GM12878 (cell line): ENCODE results near the gene GADD45A. TPM values are rescaled to one million over a fixed set of nuclear protein-coding genes. Genes with fewer than 3 reads are reported as not detected.

Experiments
- ATAC-seq: fragments of 200-7000 bp; cut with Tn5 transposase; 3 replicates; pipeline ENCODE4 v1.9.1; 2020; ENCODE audit warnings: mild to moderate bottlenecking, moderate library complexity
- BruUV-seq: library from RNA; stranded (reverse); fragments of 400-500 nt; replicated peaks from 2 replicates; lab custom pipeline; 2021; lab: Mats Ljungman, UMichigan
- CTCF ChIA-PET: fragments of 300-600 bp; sonication (Branson Sonifier 250); formaldehyde crosslinking; extraction: SDS; loops from one replicate; lab custom pipeline; 2021; ENCODE audit warnings: inconsistent platforms; lab: Yijun Ruan, JAX
- POLR2A ChIA-PET: fragments of 350-600 bp; formaldehyde crosslinking; extraction: SDS; loops from one replicate; lab custom pipeline; 2021; ENCODE audit warnings: inconsistent platforms; lab: Charles Lee
- RAD21 ChIA-PET: fragments of 300-600 bp; sonication (Branson Sonifier 250); formaldehyde crosslinking; loops from one replicate; lab custom pipeline; 2023; ENCODE audit warnings: antibody characterized with exemption; ENCODE audit not compliant: unreplicated experiment; lab: Charles Lee
- SMC1A ChIA-PET: fragments of 300-600 bp; sonication (Branson Sonifier 250); formaldehyde crosslinking; loops from one replicate; lab custom pipeline; 2023; ENCODE audit not compliant: unreplicated experiment, uncharacterized antibody; lab: Charles Lee
- DNase-seq: peaks from one replicate; pipeline ENCODE4 v3.0.0-alpha.2; 2011; ENCODE audit warnings: low read depth, low spot score
- FAIRE-seq: peaks from 3 replicates; lab custom pipeline; 2011; peaks lifted over from hg19 to GRCh38; lab: Jason Lieb, UNC
- H2AFZ ChIP-seq: 2 replicates; pipeline ENCODE4 v1.6.0; 2011; ENCODE audit warnings: low read depth, low read length, control low read depth; ENCODE audit not compliant: control insufficient read depth
- H3K27ac ChIP-seq: 2 replicates; pipeline ENCODE4 v1.5.1; 2011; ENCODE audit warnings: control low read depth; ENCODE audit not compliant: control insufficient read depth, insufficient read depth
- H3K27me3 ChIP-seq, 2 experiments: replicated peaks in 1 of 2; 2 replicates each; pipeline versions ENCODE4 v1.6.0 to v1.6.1; 2011; ENCODE audit warnings: low read length in 1 of 2; ENCODE audit not compliant: control insufficient read depth in 2 of 2, insufficient read depth in 2 of 2
- H3K36me3 ChIP-seq, 2 experiments: 2 replicates each; pipeline ENCODE4 v1.5.1; 2011; ENCODE audit warnings: low read length in 1 of 2; ENCODE audit not compliant: control insufficient read depth in 2 of 2, insufficient read depth in 2 of 2
- H3K4me1 ChIP-seq: 2 replicates; pipeline ENCODE4 v1.6.1; 2011; ENCODE audit warnings: mild to moderate bottlenecking, low read length, moderate library complexity, mixed read lengths; ENCODE audit not compliant: control insufficient read depth, insufficient read depth
- H3K4me2 ChIP-seq: 2 replicates; pipeline ENCODE4 v1.6.0; 2011; ENCODE audit warnings: control low read depth; ENCODE audit not compliant: control insufficient read depth, insufficient read depth
- H3K4me3 ChIP-seq: fragments of 200-600 bp; sonication (generic); 2 replicates; pipeline ENCODE4 v1.5.1; 2016
- H3K79me2 ChIP-seq: 2 replicates; pipeline ENCODE4 v1.6.0; 2011; ENCODE audit warnings: low read length; ENCODE audit not compliant: control insufficient read depth, insufficient read depth
- H3K9ac ChIP-seq: 2 replicates; pipeline ENCODE4 v1.8.0; 2011; ENCODE audit warnings: low read length, control low read depth, mixed read lengths; ENCODE audit not compliant: control insufficient read depth, insufficient read depth
- H3K9me3 ChIP-seq: replicated peaks from 3 replicates; pipeline ENCODE4 v1.5.1; 2011; ENCODE audit warnings: mild to moderate bottlenecking, low read length; ENCODE audit not compliant: control insufficient read depth, insufficient read depth
- H4K20me1 ChIP-seq: 2 replicates; pipeline ENCODE4 v1.6.0; 2011; ENCODE audit not compliant: control insufficient read depth, insufficient read depth
- BMI1 ChIP-seq: fragments of 450-650 bp; IDR thresholded peaks from 2 replicates; pipeline ENCODE4 v1.6.1; 2016; ENCODE audit warnings: mild to moderate bottlenecking, moderate library complexity, borderline replicate concordance
- ESRRA ChIP-seq: IDR thresholded peaks from 2 replicates; pipeline ENCODE4 v1.6.1; 2012; ENCODE audit warnings: mild to moderate bottlenecking, low read length, improper control_type of control experiment
- HCFC1 ChIP-seq: fragments of 150-350 bp; IDR thresholded peaks from 2 replicates; pipeline ENCODE4 v1.6.1; 2014; ENCODE audit warnings: low read length
- JUNB ChIP-seq: IDR thresholded peaks from 2 replicates; pipeline ENCODE4 v1.6.1; 2016; ENCODE audit warnings: antibody characterized with exemption, mild to moderate bottlenecking
- MEF2A ChIP-seq: IDR thresholded peaks from 2 replicates; pipeline ENCODE4 v1.6.1; 2011; ENCODE audit warnings: low read depth, mild to moderate bottlenecking, low read length, moderate library complexity; ENCODE audit not compliant: insufficient read depth
- NFYB ChIP-seq: IDR thresholded peaks from 2 replicates; pipeline ENCODE4 v1.6.1; 2011; ENCODE audit warnings: low read depth, mild to moderate bottlenecking, low read length, improper control_type of control experiment, moderate library complexity; ENCODE audit not compliant: insufficient read depth
- PML ChIP-seq: IDR thresholded peaks from 2 replicates; pipeline ENCODE4 v1.6.1; 2012; ENCODE audit warnings: low read length, inconsistent platforms
- RELA ChIP-seq: fragments of 450-650 bp; IDR thresholded peaks from 2 replicates; pipeline ENCODE4 v1.8.0; 2014; ENCODE audit warnings: borderline replicate concordance; ENCODE audit not compliant: partially characterized antibody
- SMAD5 ChIP-seq: IDR thresholded peaks from 2 replicates; pipeline ENCODE4 v1.6.1; 2016; ENCODE audit warnings: antibody characterized with exemption, low read depth
- SUPT20H ChIP-seq: IDR thresholded peaks from 2 replicates; pipeline ENCODE4 v1.6.1; 2011; ENCODE audit warnings: low read depth, mild to moderate bottlenecking, low read length, moderate library complexity, borderline replicate concordance; ENCODE audit not compliant: control insufficient read depth
- TCF7 ChIP-seq: IDR thresholded peaks from 2 replicates; pipeline ENCODE4 v1.6.1; 2014; ENCODE audit warnings: antibody characterized with exemption, borderline replicate concordance
- WGBS: methylation state at CpG from one replicate; pipeline ENCODE4 v1.1.6; 2016; ENCODE audit warnings: low lambda C conversion rate; ENCODE audit not compliant: insufficient replicate concordance, insufficient coverage; ENCODE audit errors: missing lambda C conversion rate; 5-methylcytosine and 5-hydroxymethylcytosine counted together
- in situ Hi-C: fragments of 300-500 bp; cut with MboI; formaldehyde crosslinking; loops from 9 replicates; pipeline ENCODE4 v1.14.3; 2018; ENCODE audit warnings: mixed read lengths
- intact Hi-C: fragments of 100-400 bp; cut with micrococcal nuclease; formaldehyde crosslinking; loops from one replicate; pipeline ENCODE4 v1.14.2; 2022; ENCODE audit not compliant: unreplicated experiment
- polyA plus RNA-seq, 11 experiments: library from polyadenylated mRNA; depleted of rRNA in 4 of 11; unstranded in 6 of 11; stranded (reverse) in 5 of 11; fragments of >200 nt; fragmentation: Nextera tagmentation in 4 of 11; fragmentation: Illumina TruSeq in 1 of 11; extraction: Ambion mirVana in 4 of 11; extraction: Trizol in 1 of 11; gene quantifications; 1 replicate in 1 of 11; 2 replicates in 10 of 11; pipeline versions ENCODE4 v1.2.1 to v1.2.3, GENCODE V29; 2011 to 2016; ENCODE audit warnings: inconsistent platforms in 2 of 11, missing spikeins in 2 of 11, low read depth in 1 of 11
- total RNA-seq, 4 experiments: library from RNA; depleted of rRNA in 3 of 4; stranded (reverse); fragments of >200 nt in 3 of 4; fragmentation: Illumina TruSeq in 1 of 4; extraction: Trizol in 1 of 4; gene quantifications; 2 replicates each; pipeline versions ENCODE4 v1.2.1 to v1.2.3, GENCODE V29; 2013 to 2021
- TF ChIP-seq, protein P1 (sequence below): IDR thresholded peaks from 2 replicates; pipeline ENCODE4 v1.6.1; 2011; ENCODE audit warnings: borderline replicate concordance, low read depth, mild to moderate bottlenecking, moderate library complexity, low read length; ENCODE audit not compliant: insufficient read depth, poor library complexity, severe bottlenecking
- TF ChIP-seq, protein P2 (sequence below): IDR thresholded peaks from 2 replicates; pipeline ENCODE4 v1.6.1; 2011; ENCODE audit warnings: low read depth, mild to moderate bottlenecking, low read length, moderate library complexity, borderline replicate concordance; ENCODE audit errors: extremely low read depth
- TF ChIP-seq, protein P3 (sequence below): IDR thresholded peaks from 2 replicates; pipeline ENCODE4 v1.6.1; 2012; ENCODE audit warnings: improper control_type of control experiment, low read depth, low read length; ENCODE audit not compliant: insufficient replicate concordance
- TF ChIP-seq, protein P4 (sequence below): fragments of 450-650 bp; conservative IDR thresholded peaks from 2 replicates; pipeline ENCODE4 v1.6.1; 2017; ENCODE audit warnings: mild to moderate bottlenecking, moderate library complexity

GADD45A gene
- total and polyA plus RNA-seq, 10 of the 15 experiments (the other 5 are each of a cell fraction or from before 2014, with no cell fraction given) = 4.7 to 48.9 (median 18.5) TPM

DNA sequence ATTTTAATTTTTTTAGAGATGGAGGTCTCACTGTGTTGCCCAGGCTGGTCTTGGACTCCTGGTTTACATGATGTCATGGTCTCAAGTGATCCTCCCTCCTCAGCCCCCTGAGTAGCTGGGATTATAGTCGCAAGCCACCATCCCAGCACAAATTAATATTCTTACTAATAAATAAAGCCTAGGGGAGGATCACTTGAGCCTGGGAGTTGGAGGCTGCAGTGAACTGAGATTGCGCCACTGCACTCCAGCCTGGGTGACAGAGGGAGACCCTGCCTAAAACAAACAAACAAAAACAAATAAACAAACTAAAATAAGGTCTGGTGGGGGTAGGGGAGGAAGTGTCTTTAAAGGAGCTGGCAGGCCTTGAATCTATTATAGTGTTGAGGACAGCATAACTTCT is 8.7 kb upstream of the GADD45A start:
- BruUV-seq = no TSS peak
- POLR2A ChIA-PET = interaction anchor here (1.1 to 1.6 kb wide), 2 partner anchors 8 to 11 kb away, joined by 3 to 11 read pairs; partner anchors contain the start of gene GADD45A
- no peak for DNase-seq
- RAD21 ChIA-PET = interaction anchor here (0.9 to 4.7 kb wide), 4 partner anchors 8 to 114 kb away, joined by 3 to 16 read pairs (median 10); partner anchors contain the start of gene GADD45A
- intact Hi-C loops (no loop called here), in situ Hi-C loops (no loop called here)
- H3K4me3 ChIP-seq = no peak overlapping the region
- no peaks in the 10 kb centered on the region for H4K20me1 ChIP-seq
- H3K79me2 ChIP-seq = no peaks in the 10 kb centered on the region
- no peak for FAIRE-seq
- H3K27me3 ChIP-seq = no peaks in the 10 kb centered on the region
- no peak overlapping the region for H2AFZ ChIP-seq
- H3K27ac ChIP-seq = no peak overlapping the region
- SMC1A ChIA-PET = interaction anchor here (0.8 to 5.8 kb wide), 14 partner anchors 9 to 115 kb away, joined by 3 to 26 read pairs (median 4); partner anchors contain the start of gene GADD45A
- ATAC-seq = no peak
- H3K4me2 ChIP-seq = no peak overlapping the region
- H3K9ac ChIP-seq = no peak overlapping the region
- no peaks in the 10 kb centered on the region for H3K9me3 ChIP-seq
- no peaks in the 10 kb centered on the region for H3K36me3 ChIP-seq
- WGBS = 81% methylated on average over 2 of the region's 2 CpGs
- CTCF ChIA-PET = interaction anchor here (1.2 to 3.8 kb wide), 5 partner anchors 8 to 142 kb away, joined by 3 to 24 read pairs (median 10); partner anchors contain the start of gene GADD45A
- H3K4me1 ChIP-seq = no peaks in the 10 kb centered on the region
- TF ChIP-seq SUPT20H (no peak), HCFC1 (no peak), PML (no peak), TCF7 (no peak), RELA (no peak), JUNB (no peak), MEF2A (no peak), NFYB (no peak), SMAD5 (no peak), ESRRA (no peak), BMI1 (no peak)
- TF ChIP-seq, protein P1, sequence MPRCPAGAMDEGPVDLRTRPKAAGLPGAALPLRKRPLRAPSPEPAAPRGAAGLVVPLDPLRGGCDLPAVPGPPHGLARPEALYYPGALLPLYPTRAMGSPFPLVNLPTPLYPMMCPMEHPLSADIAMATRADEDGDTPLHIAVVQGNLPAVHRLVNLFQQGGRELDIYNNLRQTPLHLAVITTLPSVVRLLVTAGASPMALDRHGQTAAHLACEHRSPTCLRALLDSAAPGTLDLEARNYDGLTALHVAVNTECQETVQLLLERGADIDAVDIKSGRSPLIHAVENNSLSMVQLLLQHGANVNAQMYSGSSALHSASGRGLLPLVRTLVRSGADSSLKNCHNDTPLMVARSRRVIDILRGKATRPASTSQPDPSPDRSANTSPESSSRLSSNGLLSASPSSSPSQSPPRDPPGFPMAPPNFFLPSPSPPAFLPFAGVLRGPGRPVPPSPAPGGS = no peak
- TF ChIP-seq, protein P2, sequence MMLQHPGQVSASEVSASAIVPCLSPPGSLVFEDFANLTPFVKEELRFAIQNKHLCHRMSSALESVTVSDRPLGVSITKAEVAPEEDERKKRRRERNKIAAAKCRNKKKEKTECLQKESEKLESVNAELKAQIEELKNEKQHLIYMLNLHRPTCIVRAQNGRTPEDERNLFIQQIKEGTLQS = no peak
- TF ChIP-seq, protein P3, sequence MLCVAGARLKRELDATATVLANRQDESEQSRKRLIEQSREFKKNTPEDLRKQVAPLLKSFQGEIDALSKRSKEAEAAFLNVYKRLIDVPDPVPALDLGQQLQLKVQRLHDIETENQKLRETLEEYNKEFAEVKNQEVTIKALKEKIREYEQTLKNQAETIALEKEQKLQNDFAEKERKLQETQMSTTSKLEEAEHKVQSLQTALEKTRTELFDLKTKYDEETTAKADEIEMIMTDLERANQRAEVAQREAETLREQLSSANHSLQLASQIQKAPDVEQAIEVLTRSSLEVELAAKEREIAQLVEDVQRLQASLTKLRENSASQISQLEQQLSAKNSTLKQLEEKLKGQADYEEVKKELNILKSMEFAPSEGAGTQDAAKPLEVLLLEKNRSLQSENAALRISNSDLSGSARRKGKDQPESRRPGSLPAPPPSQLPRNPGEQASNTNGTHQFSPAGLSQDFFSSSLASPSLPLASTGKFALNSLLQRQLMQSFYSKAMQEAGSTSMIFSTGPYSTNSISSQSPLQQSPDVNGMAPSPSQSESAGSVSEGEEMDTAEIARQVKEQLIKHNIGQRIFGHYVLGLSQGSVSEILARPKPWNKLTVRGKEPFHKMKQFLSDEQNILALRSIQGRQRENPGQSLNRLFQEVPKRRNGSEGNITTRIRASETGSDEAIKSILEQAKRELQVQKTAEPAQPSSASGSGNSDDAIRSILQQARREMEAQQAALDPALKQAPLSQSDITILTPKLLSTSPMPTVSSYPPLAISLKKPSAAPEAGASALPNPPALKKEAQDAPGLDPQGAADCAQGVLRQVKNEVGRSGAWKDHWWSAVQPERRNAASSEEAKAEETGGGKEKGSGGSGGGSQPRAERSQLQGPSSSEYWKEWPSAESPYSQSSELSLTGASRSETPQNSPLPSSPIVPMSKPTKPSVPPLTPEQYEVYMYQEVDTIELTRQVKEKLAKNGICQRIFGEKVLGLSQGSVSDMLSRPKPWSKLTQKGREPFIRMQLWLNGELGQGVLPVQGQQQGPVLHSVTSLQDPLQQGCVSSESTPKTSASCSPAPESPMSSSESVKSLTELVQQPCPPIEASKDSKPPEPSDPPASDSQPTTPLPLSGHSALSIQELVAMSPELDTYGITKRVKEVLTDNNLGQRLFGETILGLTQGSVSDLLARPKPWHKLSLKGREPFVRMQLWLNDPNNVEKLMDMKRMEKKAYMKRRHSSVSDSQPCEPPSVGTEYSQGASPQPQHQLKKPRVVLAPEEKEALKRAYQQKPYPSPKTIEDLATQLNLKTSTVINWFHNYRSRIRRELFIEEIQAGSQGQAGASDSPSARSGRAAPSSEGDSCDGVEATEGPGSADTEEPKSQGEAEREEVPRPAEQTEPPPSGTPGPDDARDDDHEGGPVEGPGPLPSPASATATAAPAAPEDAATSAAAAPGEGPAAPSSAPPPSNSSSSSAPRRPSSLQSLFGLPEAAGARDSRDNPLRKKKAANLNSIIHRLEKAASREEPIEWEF = no peak
- TF ChIP-seq, protein P4, sequence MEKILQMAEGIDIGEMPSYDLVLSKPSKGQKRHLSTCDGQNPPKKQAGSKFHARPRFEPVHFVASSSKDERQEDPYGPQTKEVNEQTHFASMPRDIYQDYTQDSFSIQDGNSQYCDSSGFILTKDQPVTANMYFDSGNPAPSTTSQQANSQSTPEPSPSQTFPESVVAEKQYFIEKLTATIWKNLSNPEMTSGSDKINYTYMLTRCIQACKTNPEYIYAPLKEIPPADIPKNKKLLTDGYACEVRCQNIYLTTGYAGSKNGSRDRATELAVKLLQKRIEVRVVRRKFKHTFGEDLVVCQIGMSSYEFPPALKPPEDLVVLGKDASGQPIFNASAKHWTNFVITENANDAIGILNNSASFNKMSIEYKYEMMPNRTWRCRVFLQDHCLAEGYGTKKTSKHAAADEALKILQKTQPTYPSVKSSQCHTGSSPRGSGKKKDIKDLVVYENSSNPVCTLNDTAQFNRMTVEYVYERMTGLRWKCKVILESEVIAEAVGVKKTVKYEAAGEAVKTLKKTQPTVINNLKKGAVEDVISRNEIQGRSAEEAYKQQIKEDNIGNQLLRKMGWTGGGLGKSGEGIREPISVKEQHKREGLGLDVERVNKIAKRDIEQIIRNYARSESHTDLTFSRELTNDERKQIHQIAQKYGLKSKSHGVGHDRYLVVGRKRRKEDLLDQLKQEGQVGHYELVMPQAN = no peak
